ENCODE results near the gene PGAM2.

PGAM2 gene

GRCh38 chr7:44110719-44111635 lies 45.6 kb upstream of the PGAM2 start:
- no peak for DNase-seq (ENCODE audit: low read depth)
- no peak overlapping the region for H3K4me3 ChIP-seq (ENCODE audit: low read depth, low read length)
- TF ChIP-seq CTCF (conservative IDR thresholded peaks at IDR 0.05; ENCODE audit: low read depth, low read length): no peak

GRCh38 chr7:44109991-44110390 lies 44.6 kb upstream of the PGAM2 start:
- no peak overlapping the region for H3K4me3 ChIP-seq (ENCODE audit: low read depth, low read length)
- DNase-seq (ENCODE audit: low read depth): no peak
- TF ChIP-seq CTCF (conservative IDR thresholded peaks at IDR 0.05; ENCODE audit: low read depth, low read length): no peak

GRCh38 chr7:44108768-44109750 lies 43.7 kb upstream of the PGAM2 start:
- H3K4me3 ChIP-seq (ENCODE audit: low read depth, low read length): no peak overlapping the region
- DNase-seq (ENCODE audit: low read depth): no peak
- TF ChIP-seq CTCF (conservative IDR thresholded peaks at IDR 0.05; ENCODE audit: low read depth, low read length): no peak

GRCh38 chr7:44107961-44108767 lies 42.8 kb upstream of the PGAM2 start:
- no peak for DNase-seq (ENCODE audit: low read depth)
- TF ChIP-seq CTCF (conservative IDR thresholded peaks at IDR 0.05; ENCODE audit: low read depth, low read length): no peak

GRCh38 chr7:44107116-44107960 lies 42.0 kb upstream of the PGAM2 start:
- DNase-seq (ENCODE audit: low read depth): no peak
- no peak for TF ChIP-seq CTCF (conservative IDR thresholded peaks at IDR 0.05; ENCODE audit: low read depth, low read length)
- no peak overlapping the region for H3K4me3 ChIP-seq (ENCODE audit: low read depth, low read length)

More at GRCh38 chr7:44107961-44108767, 42.8 kb upstream of the PGAM2 start:
- H3K4me3 ChIP-seq (ENCODE audit: low read depth, low read length): no peak overlapping the region

Data from choroid plexus epithelial cell (primary cell).